ENCODE measurements around the gene LRP1B.

DNA sequence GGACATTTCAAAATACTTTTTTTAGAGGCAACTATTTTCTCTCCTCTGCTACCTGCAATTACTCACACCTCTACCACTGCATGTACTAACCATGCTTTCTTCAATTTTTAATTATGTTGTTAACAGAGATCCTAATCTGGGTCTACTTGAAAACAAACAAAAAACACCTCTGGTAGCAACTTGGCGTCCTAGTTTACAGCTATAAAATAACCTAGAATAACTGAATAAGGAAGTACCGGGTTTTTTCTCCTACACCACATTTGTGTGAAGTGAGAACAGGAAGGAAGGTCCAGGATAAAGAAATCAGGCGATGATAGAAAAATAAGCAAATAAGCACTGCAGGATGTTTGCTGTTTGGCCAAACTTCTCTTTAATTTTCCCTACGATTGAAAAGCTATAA, 633.5 kb downstream of the LRP1B start:
- no peak for TF ChIP-seq FOXM1 (IDR thresholded peaks at IDR 0.05; ENCODE audit: low read depth)
- TF ChIP-seq, protein P1, sequence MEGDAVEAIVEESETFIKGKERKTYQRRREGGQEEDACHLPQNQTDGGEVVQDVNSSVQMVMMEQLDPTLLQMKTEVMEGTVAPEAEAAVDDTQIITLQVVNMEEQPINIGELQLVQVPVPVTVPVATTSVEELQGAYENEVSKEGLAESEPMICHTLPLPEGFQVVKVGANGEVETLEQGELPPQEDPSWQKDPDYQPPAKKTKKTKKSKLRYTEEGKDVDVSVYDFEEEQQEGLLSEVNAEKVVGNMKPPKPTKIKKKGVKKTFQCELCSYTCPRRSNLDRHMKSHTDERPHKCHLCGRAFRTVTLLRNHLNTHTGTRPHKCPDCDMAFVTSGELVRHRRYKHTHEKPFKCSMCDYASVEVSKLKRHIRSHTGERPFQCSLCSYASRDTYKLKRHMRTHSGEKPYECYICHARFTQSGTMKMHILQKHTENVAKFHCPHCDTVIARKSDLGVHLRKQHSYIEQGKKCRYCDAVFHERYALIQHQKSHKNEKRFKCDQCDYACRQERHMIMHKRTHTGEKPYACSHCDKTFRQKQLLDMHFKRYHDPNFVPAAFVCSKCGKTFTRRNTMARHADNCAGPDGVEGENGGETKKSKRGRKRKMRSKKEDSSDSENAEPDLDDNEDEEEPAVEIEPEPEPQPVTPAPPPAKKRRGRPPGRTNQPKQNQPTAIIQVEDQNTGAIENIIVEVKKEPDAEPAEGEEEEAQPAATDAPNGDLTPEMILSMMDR (IDR thresholded peaks at IDR 0.05): no peak
